GM19240 (cell line): ENCODE data around the gene OOSP4B.
"Not testable (repeated sequence)": the region's sequence is repeated elsewhere in the genome, so short reads cannot be mapped to it uniquely, and the experiment has no call there.

ENCODE experiments used
- DNase-seq: peaks from one replicate; pipeline ENCODE4 v3.0.0; 2011; ENCODE audit warnings: low spot score; ENCODE audit not compliant: insufficient read length

The OOSP4B gene

DNA sequence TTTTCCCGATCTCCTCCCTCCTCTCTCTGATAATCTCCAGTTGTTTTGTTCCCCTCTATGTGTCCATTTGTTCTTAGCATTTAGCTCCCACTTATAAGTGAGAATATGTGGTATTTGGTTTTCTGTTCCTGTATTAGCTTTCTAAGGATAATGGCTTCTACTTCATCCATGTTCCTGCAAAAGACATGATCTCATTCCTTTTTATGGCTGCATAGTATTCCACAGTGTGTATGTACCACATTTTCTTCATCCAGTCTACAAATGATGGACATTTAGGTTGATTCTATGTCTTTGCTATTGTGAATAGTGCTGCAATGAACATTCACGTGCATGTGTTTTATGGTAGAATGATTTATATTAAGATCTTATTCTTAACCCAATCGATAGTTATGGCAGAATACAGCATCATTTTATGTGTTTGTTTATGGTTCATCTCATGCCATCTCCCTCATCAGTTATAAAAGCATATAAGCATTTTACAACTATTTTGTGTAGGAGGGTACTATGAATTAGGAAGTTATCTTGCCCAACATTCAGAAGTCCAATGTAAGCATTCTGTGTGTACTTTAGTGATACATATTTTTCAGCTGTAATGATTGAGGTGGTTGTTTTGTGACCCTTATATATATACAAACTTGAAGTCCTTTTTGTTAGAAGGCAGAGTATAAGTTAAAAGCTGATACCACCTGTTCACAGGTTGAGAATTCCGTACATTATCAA lies 42.7 kb downstream of the OOSP4B start:
- DNase-seq = no peak

DNA sequence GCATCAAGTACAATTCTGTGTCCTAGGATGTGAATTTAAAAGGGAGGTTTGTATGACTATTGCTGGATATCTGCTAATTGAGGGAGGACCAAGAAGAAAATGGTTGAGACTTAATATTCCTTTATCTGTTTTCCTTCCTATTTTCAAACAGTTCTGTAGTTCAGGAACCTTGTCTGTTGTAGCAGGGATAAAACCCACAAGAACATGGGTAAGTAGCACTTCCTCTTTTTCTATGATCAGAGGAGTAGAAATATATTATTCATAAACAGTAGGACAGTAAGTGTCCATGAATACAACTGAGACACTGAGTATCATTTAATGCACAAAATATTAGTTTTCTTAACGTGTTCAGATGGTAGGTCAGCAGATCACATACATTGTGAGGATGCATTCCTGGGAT lies 47.1 kb downstream of the OOSP4B start:
- DNase-seq = no peak

DNA sequence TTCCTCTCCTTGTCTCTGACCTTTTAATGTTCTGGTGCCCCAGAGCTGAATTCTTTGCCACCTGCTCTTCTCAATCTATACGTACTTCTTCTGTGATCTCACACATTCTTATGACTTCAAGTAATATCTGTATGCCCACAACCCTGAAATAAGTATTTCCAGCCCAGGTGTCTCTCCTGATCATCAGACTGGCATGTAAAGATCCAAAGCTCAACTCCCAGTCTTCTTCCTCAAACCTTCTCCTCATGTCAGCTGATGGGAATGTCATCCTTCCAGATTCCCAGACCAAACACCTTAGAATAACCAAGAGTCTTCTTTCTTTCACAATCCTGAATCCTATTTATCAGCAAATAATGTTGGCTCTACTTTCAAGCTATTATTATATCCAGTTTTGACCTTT lies 48.8 kb downstream of the OOSP4B start:
- DNase-seq = no peak

DNA sequence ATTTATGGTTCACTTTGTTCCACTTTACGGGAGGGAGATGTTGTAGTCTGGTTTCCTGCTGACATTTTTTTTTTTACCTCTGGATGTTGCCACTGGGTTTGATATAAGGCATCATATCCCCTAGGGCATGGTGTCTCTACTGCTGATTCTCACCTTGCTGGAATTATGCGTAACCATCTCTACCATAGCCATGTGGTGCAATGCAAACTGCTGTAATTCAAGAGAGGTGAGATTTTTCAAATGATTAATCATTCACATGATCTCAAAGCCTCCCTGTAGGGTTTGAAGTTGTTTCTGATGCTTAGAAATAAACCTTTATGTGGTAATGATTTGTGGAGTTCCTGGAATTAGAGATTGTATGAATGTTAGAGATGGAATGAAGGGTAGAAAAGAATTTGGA lies 52.5 kb downstream of the OOSP4B start:
- no peak for DNase-seq

DNA sequence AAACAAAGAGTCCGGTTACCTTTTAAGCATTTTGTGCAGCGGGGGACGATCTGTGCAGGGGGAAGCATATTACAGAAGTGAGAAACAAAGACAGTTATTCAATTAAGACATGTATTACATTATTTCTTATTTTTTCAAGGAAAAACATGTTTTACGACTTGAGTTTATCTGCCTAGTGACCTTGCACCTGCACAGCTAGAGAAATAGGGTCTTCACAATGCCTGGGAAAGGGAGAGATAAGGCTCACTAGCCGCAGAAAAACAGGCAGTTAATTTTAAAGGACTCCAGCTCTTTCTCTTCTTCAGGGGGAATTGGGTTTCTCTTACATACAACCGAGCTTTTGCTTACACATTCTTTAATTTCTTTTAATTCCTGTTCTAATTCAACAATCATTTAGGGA lies 54.7 kb downstream of the OOSP4B start:
- not testable (repeated sequence) for DNase-seq

DNA sequence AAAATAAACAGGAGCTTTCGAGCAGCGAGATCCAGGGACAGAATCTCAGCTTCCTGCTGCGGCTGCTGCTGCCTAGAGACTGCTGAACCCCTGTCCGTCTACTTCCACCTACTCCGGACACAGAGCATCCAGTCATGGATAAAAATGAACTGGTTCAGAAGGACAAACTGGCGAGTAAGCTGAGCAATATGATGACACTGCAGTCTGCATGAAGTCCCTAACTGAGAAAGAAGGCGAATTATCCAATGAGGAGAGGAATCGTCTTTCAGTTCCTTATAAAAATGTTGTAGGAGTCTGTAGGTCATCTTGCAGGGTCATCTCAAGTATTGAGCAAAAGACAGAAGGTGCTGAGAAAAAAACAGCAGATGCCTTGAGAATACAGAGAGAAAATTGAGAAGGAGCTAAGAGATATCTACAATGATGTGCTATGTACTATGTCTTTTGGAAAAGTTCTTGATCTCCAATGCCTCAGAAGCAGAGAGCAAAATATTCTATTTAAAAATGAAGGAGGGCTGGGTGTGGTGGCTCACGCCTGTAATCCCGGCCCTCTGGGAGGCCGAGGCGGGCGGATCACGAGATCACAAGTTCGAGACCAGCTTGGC lies 60.3 kb downstream of the OOSP4B start:
- DNase-seq = no peak

DNA sequence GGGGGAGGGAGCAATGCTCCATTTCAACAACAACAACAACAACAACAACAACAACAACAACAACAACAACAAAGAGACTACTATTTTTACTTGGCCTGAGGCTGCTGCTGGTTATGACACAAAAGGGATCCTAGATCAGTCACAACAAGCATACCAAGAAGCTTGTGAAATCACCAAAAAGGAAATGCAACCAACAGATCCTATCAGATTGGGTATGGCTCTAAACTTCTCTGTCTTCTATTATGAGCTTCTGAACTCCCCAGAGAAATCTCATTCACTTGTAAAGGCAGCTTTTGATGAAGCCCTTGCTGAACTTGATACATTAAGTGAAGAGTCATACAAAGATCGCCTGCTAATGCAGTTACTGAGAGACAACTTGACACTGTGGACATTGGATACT lies 61.0 kb downstream of the OOSP4B start:
- DNase-seq = no peak

DNA sequence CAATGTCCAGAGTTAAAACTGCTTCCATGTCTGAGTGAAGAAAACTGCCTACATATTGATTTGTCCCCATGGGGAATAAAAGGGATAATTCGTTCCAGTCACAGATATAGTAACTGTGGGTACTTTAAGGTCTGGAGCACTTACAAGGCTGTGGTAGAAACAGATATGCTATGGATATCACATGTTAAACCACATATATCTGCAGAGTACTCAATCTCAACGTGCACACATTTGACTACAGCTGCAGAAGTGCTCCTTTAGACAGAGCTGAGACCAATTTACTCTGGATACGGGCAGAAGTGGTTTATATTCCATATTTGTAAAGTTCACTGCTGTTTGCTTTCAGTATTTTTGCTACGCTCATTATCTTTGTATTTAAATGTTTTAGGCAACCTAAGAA lies 61.8 kb downstream of the OOSP4B start:
- no peak for DNase-seq

DNA sequence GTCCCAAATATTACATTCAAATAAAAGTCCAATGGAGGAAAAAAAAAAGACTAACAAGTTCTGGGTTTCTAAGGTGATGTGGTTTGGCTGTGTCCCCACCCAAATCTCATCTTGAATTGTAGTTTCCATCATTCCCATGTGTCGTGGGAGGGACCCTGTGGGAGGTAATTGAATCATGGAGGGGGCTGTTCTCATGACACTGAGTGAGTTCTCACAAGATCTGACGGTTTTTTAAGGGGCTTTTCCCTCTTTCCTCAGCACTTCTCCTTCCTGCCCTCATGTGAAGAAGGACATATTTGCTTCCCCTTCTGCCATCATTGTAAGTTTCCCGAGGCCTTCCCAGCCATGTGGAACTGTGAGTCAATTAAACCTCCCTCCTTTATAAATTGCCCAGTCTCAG lies 63.6 kb downstream of the OOSP4B start:
- DNase-seq = no peak
